BJ (cell line): ENCODE measurements around the gene KHDC4. TPM values are rescaled to one million over a fixed set of nuclear protein-coding genes. Genes with fewer than 3 reads are reported as not detected.

Experiments
- CTCF ChIA-PET: fragments of 350-600 bp; formaldehyde crosslinking; extraction: SDS; loops from one replicate; lab custom pipeline; 2021; ENCODE audit warnings: antibody characterized with exemption, inconsistent platforms; lab: Yijun Ruan, JAX
- POLR2A ChIA-PET: fragments of 300-600 bp; sonication (Branson Sonifier 250); formaldehyde crosslinking; extraction: SDS; loops from one replicate; lab custom pipeline; 2021; ENCODE audit warnings: antibody characterized with exemption; lab: Charles Lee
- DNase-seq: peaks from one replicate; pipeline ENCODE4 v3.0.0-alpha.2; 2011; ENCODE audit warnings: low read depth
- H3K27me3 ChIP-seq: 2 replicates; pipeline ENCODE4 v1.6.0; 2011; ENCODE audit warnings: low read length; ENCODE audit not compliant: control insufficient read depth, insufficient read depth
- H3K36me3 ChIP-seq: 2 replicates; pipeline ENCODE4 v1.5.1; 2011; ENCODE audit warnings: low read length; ENCODE audit not compliant: control insufficient read depth, insufficient read depth
- H3K4me3 ChIP-seq: 2 replicates; pipeline ENCODE4 v1.5.1; 2011; ENCODE audit warnings: low read depth, mild to moderate bottlenecking, control low read depth, low read length
- polyA plus RNA-seq: library from polyadenylated mRNA; depleted of rRNA; stranded (reverse); fragments of >200 nt; gene quantifications from 2 replicates; pipeline ENCODE4 v1.2.3, GENCODE V29; 2011
- TF ChIP-seq, protein P1 (sequence below): IDR thresholded peaks from 2 replicates; pipeline ENCODE4 v1.5.1; 2011; ENCODE audit warnings: low read depth, mild to moderate bottlenecking, control low read depth, inconsistent platforms, low read length, moderate library complexity; ENCODE audit not compliant: insufficient read depth

KHDC4 gene
- polyA plus RNA-seq, 1 experiment, result 39.0 TPM

DNA sequence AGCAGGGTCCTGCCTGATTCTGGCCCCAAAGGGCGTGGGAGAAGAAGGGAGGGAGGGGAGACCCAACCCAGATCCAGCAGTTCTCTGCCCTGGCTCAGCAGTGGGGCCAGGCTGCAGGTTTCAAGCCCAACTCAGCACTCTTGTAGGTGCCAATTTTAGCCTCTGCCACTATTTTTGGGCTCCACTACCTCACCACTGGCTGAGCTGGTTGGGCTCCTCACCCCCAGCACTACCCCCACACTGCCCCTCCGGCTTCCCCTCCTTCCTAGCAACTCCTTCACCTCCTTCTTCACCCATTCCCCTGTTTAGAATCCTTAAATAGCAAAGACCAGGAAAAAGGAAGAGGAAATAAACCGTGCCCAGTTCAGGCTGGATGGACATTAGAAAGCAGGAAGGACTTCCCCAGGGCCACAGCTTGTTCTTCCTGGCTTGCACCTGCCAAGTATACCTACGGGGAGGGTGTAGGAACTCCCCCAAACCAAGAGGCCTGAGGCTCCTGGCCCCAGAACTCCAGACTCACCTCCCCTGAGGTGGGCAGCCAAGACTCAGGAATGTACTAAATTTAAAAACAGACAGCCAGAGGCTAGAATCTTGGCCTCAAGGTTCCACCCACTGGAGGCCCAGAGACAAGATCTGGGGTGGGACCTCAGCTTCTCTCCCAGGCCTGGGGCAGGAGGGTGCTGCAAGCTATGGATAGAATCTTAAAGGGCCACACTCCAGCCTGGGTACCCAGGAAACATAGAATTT lies 45.6 kb upstream of the KHDC4 start:
- Histone ChIP-seq H3K4me3 (peak overlapping the region; percentile 80), H3K36me3 (peaks cover 1% of the 10 kb centered on the region), H3K27me3 (no peaks in the 10 kb centered on the region)
- DNase-seq, result no peak
- POLR2A ChIA-PET, result interaction anchor here (1.0 kb wide), 1 partner anchor 17 kb away, joined by 3 read pairs; no protein-coding TSS in a partner anchor
- TF ChIP-seq, protein P1, sequence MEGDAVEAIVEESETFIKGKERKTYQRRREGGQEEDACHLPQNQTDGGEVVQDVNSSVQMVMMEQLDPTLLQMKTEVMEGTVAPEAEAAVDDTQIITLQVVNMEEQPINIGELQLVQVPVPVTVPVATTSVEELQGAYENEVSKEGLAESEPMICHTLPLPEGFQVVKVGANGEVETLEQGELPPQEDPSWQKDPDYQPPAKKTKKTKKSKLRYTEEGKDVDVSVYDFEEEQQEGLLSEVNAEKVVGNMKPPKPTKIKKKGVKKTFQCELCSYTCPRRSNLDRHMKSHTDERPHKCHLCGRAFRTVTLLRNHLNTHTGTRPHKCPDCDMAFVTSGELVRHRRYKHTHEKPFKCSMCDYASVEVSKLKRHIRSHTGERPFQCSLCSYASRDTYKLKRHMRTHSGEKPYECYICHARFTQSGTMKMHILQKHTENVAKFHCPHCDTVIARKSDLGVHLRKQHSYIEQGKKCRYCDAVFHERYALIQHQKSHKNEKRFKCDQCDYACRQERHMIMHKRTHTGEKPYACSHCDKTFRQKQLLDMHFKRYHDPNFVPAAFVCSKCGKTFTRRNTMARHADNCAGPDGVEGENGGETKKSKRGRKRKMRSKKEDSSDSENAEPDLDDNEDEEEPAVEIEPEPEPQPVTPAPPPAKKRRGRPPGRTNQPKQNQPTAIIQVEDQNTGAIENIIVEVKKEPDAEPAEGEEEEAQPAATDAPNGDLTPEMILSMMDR, result no peak; the same call in 1 of the 2 replicates
- CTCF ChIA-PET, result interaction anchor here (0.8 to 2.0 kb wide), 7 partner anchors 9 to 87 kb away, joined by 3 to 11 read pairs (median 3); partner anchors contain the start of gene KHDC4

DNA sequence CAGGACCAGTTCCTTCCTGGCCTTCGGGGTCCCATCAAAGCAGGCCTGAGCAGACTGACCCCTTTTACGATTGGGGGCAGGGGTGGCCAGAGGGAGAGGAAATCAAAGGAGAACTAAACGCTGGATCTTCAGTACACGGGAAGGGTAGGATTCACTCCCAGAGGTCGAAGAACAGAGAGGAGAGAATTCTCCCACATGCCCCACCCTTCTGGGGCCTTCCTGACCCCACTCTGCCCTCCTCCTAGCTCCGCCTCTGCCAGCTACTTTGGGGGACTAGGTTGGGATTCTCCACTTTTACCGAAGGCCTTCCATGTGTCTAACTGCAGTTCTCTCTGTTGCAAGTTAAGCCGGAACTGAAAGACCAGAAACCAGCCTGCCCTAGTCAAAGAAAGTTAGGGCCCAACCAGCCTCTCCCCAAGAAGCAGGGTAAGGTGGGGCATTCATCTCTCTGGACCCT lies 44.8 kb upstream of the KHDC4 start:
- CTCF ChIA-PET, result interaction anchor here (0.7 to 3.9 kb wide), 5 partner anchors 9 to 45 kb away, joined by 3 to 23 read pairs (median 5); partner anchors contain the start of gene KHDC4
- TF ChIP-seq, protein P1, result no peak
- H3K36me3 ChIP-seq, result peaks cover 3% of the 10 kb centered on the region
- POLR2A ChIA-PET, result interaction anchor here (0.7 kb wide), 1 partner anchor 291 kb away, joined by 3 read pairs; no protein-coding TSS in a partner anchor
- DNase-seq, result no peak
- H3K4me3 ChIP-seq, result peak overlapping the region; percentile 80
- H3K27me3 ChIP-seq, result no peaks in the 10 kb centered on the region

DNA sequence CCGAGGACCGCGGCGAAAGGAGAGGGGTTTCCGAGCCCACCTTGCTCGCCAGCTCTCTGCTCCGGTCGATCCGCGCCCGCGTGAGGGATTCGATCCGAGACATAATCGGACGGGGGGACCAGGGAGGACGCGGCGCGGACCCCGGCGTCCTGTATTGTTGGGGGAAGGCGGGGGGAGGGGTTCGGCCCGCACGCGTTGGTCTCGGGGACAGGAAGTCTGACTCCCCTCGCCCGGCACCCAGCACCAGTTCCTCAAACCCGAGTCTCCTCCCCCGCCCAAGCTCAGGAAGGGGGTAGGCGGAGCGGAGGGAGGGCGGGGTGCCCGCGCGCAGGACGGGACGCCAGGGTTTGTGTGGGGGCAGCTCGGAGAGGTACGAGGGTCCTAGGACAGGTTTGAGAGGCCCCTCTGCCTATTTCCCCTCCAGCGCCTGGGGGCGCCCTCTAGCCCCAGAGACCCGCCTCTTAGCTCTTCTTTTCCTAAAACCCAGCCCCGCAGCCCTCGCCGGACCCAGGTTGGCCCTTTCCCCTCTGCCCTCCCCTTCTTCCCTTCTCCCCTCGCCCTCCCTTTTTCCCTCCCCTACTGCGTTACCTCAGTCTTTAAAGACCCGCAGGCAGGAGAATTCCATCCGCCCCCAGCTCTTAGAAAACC lies 44.2 kb upstream of the KHDC4 start, which contains the start of gene ARHGEF2:
TSS of gene ARHGEF2 (minus strand) at position 223 of the 648 bp plus-strand sequence. CDS start at position 103, 120 bp downstream.
- CTCF ChIA-PET, result interaction anchor here (0.7 to 3.9 kb wide), 6 partner anchors 12 to 100 kb away, joined by 3 to 23 read pairs (median 5); partner anchors contain the start of gene KHDC4
- TF ChIP-seq, protein P1, result peak; percentile 40
- POLR2A ChIA-PET, result interaction anchor here (0.6 to 0.7 kb wide), 2 partner anchors 124 to 291 kb away, joined by 3 to 4 read pairs; no protein-coding TSS in a partner anchor
- Histone ChIP-seq H3K36me3 (peaks cover 5% of the 10 kb centered on the region), H3K4me3 (peak within 1 kb of the TSS; percentile 80), H3K27me3 (no peaks in the 10 kb centered on the region)
- DNase-seq, result no peak

DNA sequence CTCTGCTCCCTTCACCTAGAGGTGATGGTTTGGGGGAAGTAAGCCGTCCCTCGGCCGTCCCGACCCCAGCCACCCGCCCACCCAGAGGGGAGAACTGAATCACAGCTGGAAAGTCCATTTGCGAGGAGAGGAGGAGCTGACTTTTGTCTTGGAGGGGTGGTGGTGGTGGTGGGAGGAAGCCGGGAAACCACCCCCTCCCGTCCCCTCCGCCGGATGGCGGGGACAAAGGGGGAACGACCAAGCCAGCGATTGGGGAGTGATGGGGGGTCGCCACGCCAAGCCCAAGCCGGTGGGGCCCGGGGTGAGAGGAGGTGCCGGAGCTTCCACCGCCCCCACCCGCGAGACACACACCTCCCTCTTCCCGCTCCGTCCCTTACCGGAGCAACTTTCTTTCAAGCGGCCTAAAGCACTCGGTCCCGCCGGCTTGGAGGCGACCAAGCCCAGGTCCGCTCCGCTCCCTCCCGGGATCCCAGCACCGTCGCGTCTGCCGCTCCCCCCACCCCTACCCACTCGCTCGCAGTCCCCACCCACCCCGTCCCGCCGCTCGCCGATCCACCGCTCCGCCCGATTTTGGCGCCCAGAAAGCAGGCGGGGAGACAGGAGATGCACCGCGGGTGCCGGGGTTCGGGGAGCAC lies 43.6 kb upstream of the KHDC4 start:
- no peak for DNase-seq
- ChIA-PET CTCF (interaction anchor here (0.9 to 3.9 kb wide), 7 partner anchors 13 to 101 kb away, joined by 3 to 23 read pairs (median 5); partner anchors contain the start of gene KHDC4), POLR2A (interaction anchor here (0.6 kb wide), 1 partner anchor 125 kb away, joined by 4 read pairs; no protein-coding TSS in a partner anchor)

More for the DNA sequence above, 43.6 kb upstream of the KHDC4 start:
- TF ChIP-seq, protein P1, result no peak
- peak overlapping the region; percentile 80 for H3K4me3 ChIP-seq
- no peaks in the 10 kb centered on the region for H3K27me3 ChIP-seq
- peaks cover 8% of the 10 kb centered on the region for H3K36me3 ChIP-seq
